Lower leg skin (tissue), 4 donors: ENCODE data around the gene PPP1R14C. TPM values are rescaled to one million over a fixed set of nuclear protein-coding genes. Genes with fewer than 3 reads are reported as not detected.

Source experiments
- DNase-seq, 2 donors: peaks; one replicate each; pipeline ENCODE4 v3.0.0-alpha.2; 2019; ENCODE audit warnings: low spot score in 2 of 2
- H3K4me3 ChIP-seq: fragments of 200-600 bp; sonication (generic); 2 replicates; pipeline ENCODE4 v1.5.1; 2017; ENCODE audit warnings: mild to moderate bottlenecking, low read depth; ENCODE audit not compliant: poor library complexity, severe bottlenecking
- POLR2A ChIP-seq, 2 donors: fragments of 450-650 bp; IDR thresholded peaks; one replicate each; pipeline ENCODE4 v1.6.1; 2016 to 2017; ENCODE audit warnings: antibody characterized with exemption in 2 of 2, mild to moderate bottlenecking in 1 of 2, moderate library complexity in 1 of 2
- WGBS, 2 donors: methylation state at CpG; one replicate each; pipeline ENCODE4 v1.1.5; 2018; 5-methylcytosine and 5-hydroxymethylcytosine counted together
- intact Hi-C: fragments of 100-400 bp; cut with DNase I; formaldehyde crosslinking; loops from one replicate; pipeline ENCODE4 v1.15.0; 2023; ENCODE audit warnings: low total_unique reads
- total RNA-seq, 4 donors: library from RNA; depleted of rRNA; stranded (reverse); fragments of >200 nt; gene quantifications; one replicate each; pipeline ENCODE4 v1.1.0, GENCODE V29; 2016
- TF ChIP-seq, protein P1 (sequence below), 3 donors: fragments of 450-650 bp; IDR thresholded peaks; one replicate each; pipeline ENCODE4 v1.5.1; 2016; ENCODE audit warnings: antibody characterized with exemption in 3 of 3, mild to moderate bottlenecking in 3 of 3, moderate library complexity in 2 of 3

Gene PPP1R14C
- total RNA-seq, 4 donors from 2014 or later, result 116 to 145 (median 127) TPM

DNA sequence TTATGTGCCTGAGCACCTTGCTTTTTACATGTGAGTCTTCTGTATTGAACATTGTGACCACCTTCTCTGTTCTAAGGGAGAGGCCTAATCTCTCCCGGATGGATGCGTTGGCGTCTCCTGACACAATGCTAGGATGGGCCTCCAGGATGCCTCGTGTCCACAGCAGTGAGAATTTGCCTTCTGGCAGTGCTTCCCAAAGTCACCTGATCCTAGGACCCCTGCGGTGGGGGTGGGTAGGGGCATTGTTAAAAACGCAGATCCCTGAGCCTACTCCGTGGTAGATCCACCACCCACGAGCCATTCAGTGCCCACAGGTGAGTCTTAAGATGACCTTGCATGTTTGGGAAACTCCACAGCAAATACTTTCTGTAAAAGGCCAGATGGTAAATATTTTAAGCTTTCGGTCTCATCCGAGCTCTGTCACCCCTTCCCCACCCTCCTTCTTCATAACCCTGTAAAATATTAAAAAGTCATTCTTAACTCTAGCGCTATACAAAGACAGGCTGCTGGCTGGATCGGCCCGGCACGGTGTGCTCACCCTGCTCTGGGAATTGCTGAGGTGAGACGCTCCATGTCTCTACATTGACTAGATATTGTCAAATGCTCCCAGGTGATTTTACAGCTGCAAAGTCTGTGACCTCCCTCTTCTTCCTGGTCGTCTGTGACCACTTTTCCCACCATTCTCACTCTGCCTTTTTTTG lies 119.3 kb downstream of the PPP1R14C start:
- no peak for DNase-seq
- intact Hi-C loops, result no loop called here
- no peak overlapping the region for H3K4me3 ChIP-seq
- TF ChIP-seq, protein P1, sequence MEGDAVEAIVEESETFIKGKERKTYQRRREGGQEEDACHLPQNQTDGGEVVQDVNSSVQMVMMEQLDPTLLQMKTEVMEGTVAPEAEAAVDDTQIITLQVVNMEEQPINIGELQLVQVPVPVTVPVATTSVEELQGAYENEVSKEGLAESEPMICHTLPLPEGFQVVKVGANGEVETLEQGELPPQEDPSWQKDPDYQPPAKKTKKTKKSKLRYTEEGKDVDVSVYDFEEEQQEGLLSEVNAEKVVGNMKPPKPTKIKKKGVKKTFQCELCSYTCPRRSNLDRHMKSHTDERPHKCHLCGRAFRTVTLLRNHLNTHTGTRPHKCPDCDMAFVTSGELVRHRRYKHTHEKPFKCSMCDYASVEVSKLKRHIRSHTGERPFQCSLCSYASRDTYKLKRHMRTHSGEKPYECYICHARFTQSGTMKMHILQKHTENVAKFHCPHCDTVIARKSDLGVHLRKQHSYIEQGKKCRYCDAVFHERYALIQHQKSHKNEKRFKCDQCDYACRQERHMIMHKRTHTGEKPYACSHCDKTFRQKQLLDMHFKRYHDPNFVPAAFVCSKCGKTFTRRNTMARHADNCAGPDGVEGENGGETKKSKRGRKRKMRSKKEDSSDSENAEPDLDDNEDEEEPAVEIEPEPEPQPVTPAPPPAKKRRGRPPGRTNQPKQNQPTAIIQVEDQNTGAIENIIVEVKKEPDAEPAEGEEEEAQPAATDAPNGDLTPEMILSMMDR (IDR thresholded peaks at IDR 0.05), result no peak
- TF ChIP-seq POLR2A (IDR thresholded peaks at IDR 0.05), result no peak
- 85 to 90% methylated on average over 16 of the region's 16 CpGs for WGBS, 2 donors

DNA sequence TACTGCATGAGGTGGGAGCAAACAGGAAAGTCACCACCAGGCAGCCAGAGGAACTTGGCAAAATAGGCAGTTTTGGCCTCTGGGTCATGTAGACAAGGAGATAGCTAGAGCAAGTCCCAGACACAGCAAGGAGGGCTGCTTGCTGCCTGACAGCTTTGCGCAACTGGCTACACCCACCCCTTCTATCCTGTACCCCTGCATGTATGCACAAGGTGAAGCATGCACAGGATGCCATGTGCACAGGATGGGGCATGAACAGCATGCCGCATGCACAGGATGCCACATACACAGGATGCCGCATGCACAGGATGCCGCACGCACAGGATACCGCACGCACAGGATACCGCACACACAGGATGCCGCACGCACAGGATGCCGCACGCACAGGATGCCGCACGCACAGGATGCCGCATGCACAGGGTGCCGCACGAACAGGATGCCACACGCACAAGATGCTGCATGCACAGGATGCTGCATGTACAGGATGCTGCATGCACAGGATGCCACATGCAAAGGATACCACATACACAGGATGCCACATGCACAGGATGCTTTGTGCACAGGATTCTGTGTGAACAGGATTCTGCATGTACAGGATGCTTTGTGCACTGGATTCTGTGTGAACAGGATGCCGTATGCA lies 121.0 kb downstream of the PPP1R14C start:
- DNase-seq, result no peak
- TF ChIP-seq, protein P1 (IDR thresholded peaks at IDR 0.05), result no peak
- TF ChIP-seq POLR2A (IDR thresholded peaks at IDR 0.05), result no peak
- WGBS, 2 donors, result 78% methylated on average over 19 of the region's 19 CpGs
- no peak overlapping the region for H3K4me3 ChIP-seq
- intact Hi-C loops, result no loop called here

DNA sequence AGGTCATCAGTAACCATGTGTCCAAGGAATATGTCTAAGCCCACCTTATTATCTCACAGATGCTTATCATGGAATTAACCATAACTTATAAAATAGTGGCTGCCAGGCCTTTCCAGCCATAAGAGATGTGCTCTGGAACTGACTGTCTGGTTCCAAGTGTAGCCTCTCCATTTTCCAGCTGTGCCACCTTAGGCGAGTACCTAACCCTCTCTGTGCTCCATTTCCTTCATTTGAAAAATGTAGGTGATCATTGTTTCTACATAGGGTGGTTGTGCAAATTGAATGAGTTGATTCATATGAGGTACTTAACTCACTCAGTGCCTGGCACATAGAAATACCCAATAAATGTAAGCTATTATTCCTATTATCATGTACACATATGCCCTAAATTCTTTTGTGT lies 123.5 kb downstream of the PPP1R14C start:
- no peak for DNase-seq
- intact Hi-C loops, result no loop called here
- TF ChIP-seq, protein P1 (IDR thresholded peaks at IDR 0.05), result no peak
- TF ChIP-seq POLR2A (IDR thresholded peaks at IDR 0.05), result no peak
- 88 to 100% methylated on average over 1 of the region's 1 CpG for WGBS, 2 donors
- H3K4me3 ChIP-seq, result no peak overlapping the region

DNA sequence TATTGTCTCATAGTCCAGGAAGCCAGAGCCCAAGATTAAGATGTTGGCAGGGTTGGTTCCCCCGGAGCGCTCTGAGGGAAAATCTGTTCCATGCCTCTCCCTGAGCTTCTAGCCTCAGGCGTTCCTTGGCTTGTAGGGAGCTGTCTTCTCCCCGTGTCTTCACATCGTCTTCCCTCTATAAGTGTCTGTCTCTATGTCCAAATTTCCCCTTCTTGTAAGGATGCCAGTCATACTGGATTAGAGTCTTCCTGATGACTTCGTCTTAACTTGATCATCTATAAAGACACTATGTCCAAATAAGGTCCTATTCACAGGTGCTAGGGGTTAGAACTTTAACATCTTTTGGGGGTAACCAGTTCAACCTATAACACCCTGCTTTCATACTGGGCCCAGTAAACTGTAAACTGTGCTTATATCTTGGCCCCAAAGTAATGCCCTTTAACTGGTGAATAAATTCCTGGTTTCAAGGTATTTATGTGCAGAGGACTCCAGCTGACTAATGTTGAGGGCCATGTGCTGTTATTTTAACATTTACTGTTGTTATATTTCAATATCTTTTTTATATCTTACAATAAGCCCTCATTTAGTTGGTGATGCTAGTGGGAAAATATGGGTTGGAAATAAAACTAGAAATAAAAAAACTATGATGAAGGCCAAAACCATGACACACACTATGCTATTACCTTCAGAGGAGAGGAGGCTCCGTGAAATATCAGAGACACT lies 124.3 kb downstream of the PPP1R14C start:
- intact Hi-C loops, result no loop called here
- TF ChIP-seq, protein P1 (IDR thresholded peaks at IDR 0.05), result no peak
- no peak for TF ChIP-seq POLR2A (IDR thresholded peaks at IDR 0.05)
- WGBS, 2 donors, result 26 to 29% methylated on average over 7 of the region's 7 CpGs
- H3K4me3 ChIP-seq, result no peak overlapping the region
- no peak for DNase-seq

DNA sequence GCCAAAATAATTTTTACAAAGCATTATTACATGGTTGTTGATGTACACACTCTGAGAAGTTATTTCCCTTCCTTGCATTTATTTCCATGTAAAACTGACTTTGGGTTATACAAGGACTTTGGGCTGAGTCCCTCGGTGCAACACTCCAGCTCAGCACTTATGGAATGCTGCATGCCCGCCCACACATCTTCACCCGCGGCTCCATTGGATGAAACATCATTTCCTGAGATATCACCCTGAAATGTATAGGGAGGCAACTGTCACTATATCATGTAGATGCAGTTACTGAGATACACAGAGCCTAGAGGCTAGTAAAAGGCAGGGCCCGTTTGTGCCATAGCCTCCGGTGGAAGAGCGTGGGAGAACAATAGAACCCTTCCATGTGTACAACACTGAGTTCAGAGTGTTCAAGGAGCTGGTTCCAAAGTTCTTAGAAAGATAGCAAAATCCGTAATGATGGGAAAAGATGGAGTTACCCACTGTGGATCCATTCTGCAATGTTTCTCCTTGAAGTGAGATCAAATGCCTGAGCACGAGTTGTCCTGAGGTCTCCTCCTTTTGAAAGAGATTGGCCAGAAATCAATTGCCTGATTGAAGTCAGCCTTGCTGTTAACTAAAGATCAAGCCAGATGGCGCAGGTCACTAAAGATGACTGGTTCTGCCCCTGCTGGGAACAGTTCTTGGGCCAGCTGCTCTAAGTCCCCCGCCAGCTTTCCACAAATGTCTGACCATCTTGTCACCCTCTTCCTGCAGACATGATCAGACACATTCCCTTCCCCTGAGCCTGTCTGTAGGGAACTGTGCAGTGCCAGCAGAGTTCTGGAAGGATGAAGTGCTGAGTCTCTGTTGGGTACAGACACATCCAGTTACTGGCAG lies 125.1 kb downstream of the PPP1R14C start:
- peak; percentile 58 to 79 for DNase-seq
- WGBS, 2 donors, result 32 to 35% methylated on average over 11 of the region's 11 CpGs
- TF ChIP-seq, protein P1 (IDR thresholded peaks at IDR 0.05), result no peak
- TF ChIP-seq POLR2A (IDR thresholded peaks at IDR 0.05), result no peak
- intact Hi-C loops, result no loop called here
- H3K4me3 ChIP-seq, result no peak overlapping the region
